Tibial nerve (tissue), 4 donors: ENCODE data around the gene SMIM22.

Experiments
- EP300 ChIP-seq, 2 donors: sonication (generic); formaldehyde crosslinking; IDR thresholded peaks; one replicate each; pipeline ENCODE4 v1.6.1; 2017; ENCODE audit warnings: antibody characterized with exemption in 2 of 2, mild to moderate bottlenecking in 1 of 2
- TF ChIP-seq, protein P1 (sequence below), 5 experiments: fragments of 200-600 bp in 3 of 5; fragments of 450-650 bp in 2 of 5; sonication (generic) in 3 of 5; IDR thresholded peaks; one replicate each; pipeline ENCODE4 v1.5.1; 2016 to 2019; ENCODE audit warnings: antibody characterized with exemption in 5 of 5, mild to moderate bottlenecking in 3 of 5, moderate library complexity in 2 of 5

DNA sequence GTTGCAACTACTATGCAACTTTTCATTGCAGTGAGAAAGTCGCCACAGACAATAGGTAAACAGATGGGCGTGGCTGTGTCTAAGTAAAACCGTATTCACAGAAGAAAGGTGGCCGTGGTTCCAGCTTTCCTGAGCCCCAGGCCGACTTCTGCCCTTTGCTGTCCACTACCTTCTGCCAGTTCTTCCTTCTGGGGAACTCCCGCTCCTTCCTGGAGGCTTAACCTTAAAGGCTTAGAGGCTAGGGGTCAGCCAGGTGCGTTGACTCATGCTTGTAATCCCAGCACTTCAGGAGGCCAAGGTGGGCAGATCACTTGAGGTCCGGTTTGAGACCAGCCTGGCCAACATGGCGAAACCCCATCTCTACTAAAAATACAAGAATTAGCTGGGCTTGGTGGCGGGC, 4.9 kb upstream of the SMIM22 start:
- TF ChIP-seq, protein P1, sequence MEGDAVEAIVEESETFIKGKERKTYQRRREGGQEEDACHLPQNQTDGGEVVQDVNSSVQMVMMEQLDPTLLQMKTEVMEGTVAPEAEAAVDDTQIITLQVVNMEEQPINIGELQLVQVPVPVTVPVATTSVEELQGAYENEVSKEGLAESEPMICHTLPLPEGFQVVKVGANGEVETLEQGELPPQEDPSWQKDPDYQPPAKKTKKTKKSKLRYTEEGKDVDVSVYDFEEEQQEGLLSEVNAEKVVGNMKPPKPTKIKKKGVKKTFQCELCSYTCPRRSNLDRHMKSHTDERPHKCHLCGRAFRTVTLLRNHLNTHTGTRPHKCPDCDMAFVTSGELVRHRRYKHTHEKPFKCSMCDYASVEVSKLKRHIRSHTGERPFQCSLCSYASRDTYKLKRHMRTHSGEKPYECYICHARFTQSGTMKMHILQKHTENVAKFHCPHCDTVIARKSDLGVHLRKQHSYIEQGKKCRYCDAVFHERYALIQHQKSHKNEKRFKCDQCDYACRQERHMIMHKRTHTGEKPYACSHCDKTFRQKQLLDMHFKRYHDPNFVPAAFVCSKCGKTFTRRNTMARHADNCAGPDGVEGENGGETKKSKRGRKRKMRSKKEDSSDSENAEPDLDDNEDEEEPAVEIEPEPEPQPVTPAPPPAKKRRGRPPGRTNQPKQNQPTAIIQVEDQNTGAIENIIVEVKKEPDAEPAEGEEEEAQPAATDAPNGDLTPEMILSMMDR (IDR thresholded peaks at IDR 0.05) = no peak
- no peak for TF ChIP-seq EP300 (IDR thresholded peaks at IDR 0.05)
